HUES6 (cell line): ENCODE measurements around the gene FAM13A.

ENCODE experiments used
- H3K27ac ChIP-seq: 2 replicates; pipeline ENCODE4 v1.7.0; 2013; ENCODE audit warnings: low read depth, mild to moderate bottlenecking, low read length, inconsistent platforms
- H3K27me3 ChIP-seq: 2 replicates; pipeline ENCODE4 v1.6.1; 2013; ENCODE audit warnings: low read length; ENCODE audit not compliant: control insufficient read depth, insufficient read depth
- H3K36me3 ChIP-seq: 2 replicates; pipeline ENCODE4 v1.6.1; 2013; ENCODE audit warnings: low read length; ENCODE audit not compliant: control insufficient read depth, insufficient read depth
- H3K4me1 ChIP-seq: 2 replicates; pipeline ENCODE4 v1.6.1; 2013; ENCODE audit warnings: low read length; ENCODE audit not compliant: control insufficient read depth, insufficient read depth
- H3K4me3 ChIP-seq: 2 replicates; pipeline ENCODE4 v1.5.1; 2013; ENCODE audit warnings: low read depth, low read length
- H3K9ac ChIP-seq: one replicate; pipeline ENCODE4 v1.6.1; 2013; ENCODE audit warnings: mild to moderate bottlenecking, low read length
- H3K9me3 ChIP-seq: 2 replicates; pipeline ENCODE4 v1.6.1; 2013; ENCODE audit warnings: low read depth, low read length; ENCODE audit not compliant: control insufficient read depth, insufficient read depth

The FAM13A gene

GRCh38 chr4:88759039-88759894 is 297.7 kb downstream of the FAM13A start:
- no peak overlapping the region for H3K9ac ChIP-seq
- no peaks in the 10 kb centered on the region for H3K27me3 ChIP-seq
- H3K27ac ChIP-seq = no peak overlapping the region
- no peaks in the 10 kb centered on the region for H3K36me3 ChIP-seq
- peaks cover 20% of the 10 kb centered on the region for H3K4me1 ChIP-seq
- no peaks in the 10 kb centered on the region for H3K9me3 ChIP-seq
- H3K4me3 ChIP-seq = no peak overlapping the region

- Histone ChIP-seq H3K27ac (no peak overlapping the region), H3K36me3 (no peaks in the 10 kb centered on the region), H3K4me3 (no peak overlapping the region), H3K4me1 (peaks cover 20% of the 10 kb centered on the region), H3K9me3 (no peaks in the 10 kb centered on the region), H3K27me3 (no peaks in the 10 kb centered on the region), H3K9ac (no peak overlapping the region)
These were observed 298.7 kb downstream of the FAM13A start for GRCh38 chr4:88758264-88758663.

- H3K4me1 ChIP-seq = peaks cover 20% of the 10 kb centered on the region
- no peaks in the 10 kb centered on the region for H3K27me3 ChIP-seq
- H3K9me3 ChIP-seq = no peaks in the 10 kb centered on the region
- no peaks in the 10 kb centered on the region for H3K36me3 ChIP-seq
- H3K9ac ChIP-seq = no peak overlapping the region
- no peak overlapping the region for H3K27ac ChIP-seq
- H3K4me3 ChIP-seq = no peak overlapping the region
These were observed 299.2 kb downstream of the FAM13A start for GRCh38 chr4:88757776-88758175.

GRCh38 chr4:88757067-88757466 is 299.9 kb downstream of the FAM13A start:
- no peak overlapping the region for H3K4me3 ChIP-seq
- H3K9ac ChIP-seq = no peak overlapping the region

GRCh38 chr4:88756149-88756548 is 300.8 kb downstream of the FAM13A start:
- Histone ChIP-seq H3K36me3 (peaks cover 3% of the 10 kb centered on the region; the same call in 1 of the 2 replicates), H3K27ac (no peak overlapping the region), H3K9me3 (no peaks in the 10 kb centered on the region), H3K4me3 (no peak overlapping the region), H3K9ac (no peak overlapping the region), H3K27me3 (no peaks in the 10 kb centered on the region), H3K4me1 (peaks cover 20% of the 10 kb centered on the region)

More at GRCh38 chr4:88757067-88757466, 299.9 kb downstream of the FAM13A start:
- Histone ChIP-seq H3K27me3 (no peaks in the 10 kb centered on the region), H3K27ac (no peak overlapping the region), H3K4me1 (peaks cover 20% of the 10 kb centered on the region), H3K9me3 (no peaks in the 10 kb centered on the region), H3K36me3 (no peaks in the 10 kb centered on the region)

GRCh38 chr4:88755454-88755853 is 301.5 kb downstream of the FAM13A start:
- Histone ChIP-seq H3K9ac (no peak overlapping the region), H3K4me3 (no peak overlapping the region), H3K9me3 (no peaks in the 10 kb centered on the region), H3K36me3 (peaks cover 4% of the 10 kb centered on the region), H3K4me1 (peaks cover 16% of the 10 kb centered on the region), H3K27me3 (no peaks in the 10 kb centered on the region), H3K27ac (no peak overlapping the region)

GRCh38 chr4:88754796-88755195 is 302.2 kb downstream of the FAM13A start:
- no peaks in the 10 kb centered on the region for H3K27me3 ChIP-seq
- no peak overlapping the region for H3K9ac ChIP-seq
- H3K27ac ChIP-seq = no peak overlapping the region
- H3K36me3 ChIP-seq = peaks cover 10% of the 10 kb centered on the region
- H3K4me1 ChIP-seq = peaks cover 16% of the 10 kb centered on the region
- H3K4me3 ChIP-seq = no peak overlapping the region
- H3K9me3 ChIP-seq = no peaks in the 10 kb centered on the region

GRCh38 chr4:88753658-88754571 is 303.1 kb downstream of the FAM13A start:
- Histone ChIP-seq H3K4me3 (no peak overlapping the region), H3K27ac (no peak overlapping the region)

GRCh38 chr4:88752754-88753153 is 304.2 kb downstream of the FAM13A start:
- Histone ChIP-seq H3K9ac (no peak overlapping the region), H3K36me3 (peaks cover 28% of the 10 kb centered on the region), H3K27ac (no peak overlapping the region), H3K27me3 (no peaks in the 10 kb centered on the region), H3K4me3 (no peak overlapping the region), H3K4me1 (no peaks in the 10 kb centered on the region), H3K9me3 (no peaks in the 10 kb centered on the region)

More at GRCh38 chr4:88753658-88754571, 303.1 kb downstream of the FAM13A start:
- no peak overlapping the region for H3K9ac ChIP-seq
- peaks cover 19% of the 10 kb centered on the region for H3K36me3 ChIP-seq
- H3K27me3 ChIP-seq = no peaks in the 10 kb centered on the region
- H3K4me1 ChIP-seq = peaks cover 8% of the 10 kb centered on the region
- H3K9me3 ChIP-seq = no peaks in the 10 kb centered on the region

GRCh38 chr4:88752076-88752463 is 304.9 kb downstream of the FAM13A start:
- Histone ChIP-seq H3K27me3 (no peaks in the 10 kb centered on the region), H3K27ac (no peak overlapping the region), H3K4me3 (no peak overlapping the region), H3K4me1 (no peaks in the 10 kb centered on the region), H3K9me3 (no peaks in the 10 kb centered on the region), H3K36me3 (peaks cover 34% of the 10 kb centered on the region), H3K9ac (no peak overlapping the region)
